Smooth muscle cell (in vitro differentiated cells): ENCODE data around the gene HEXA. TPM values are rescaled to one million over a fixed set of nuclear protein-coding genes. Genes with fewer than 3 reads are reported as not detected.

ENCODE experiments used
- DNase-seq: peaks from one replicate; lab custom pipeline; 2025; ENCODE audit not compliant: unreplicated experiment; lab: John Stamatoyannopoulos, UW
- H2AFZ ChIP-seq: fragments of 200-600 bp; sonication (generic); 2 replicates; pipeline ENCODE4 v1.6.0; 2016; ENCODE audit warnings: antibody characterized with exemption, low read depth, mild to moderate bottlenecking
- H3F3A ChIP-seq: fragments of 200-600 bp; sonication (generic); 2 replicates; pipeline ENCODE4 v1.6.0; 2017; ENCODE audit warnings: antibody characterized with exemption, low read depth
- H3K27ac ChIP-seq: fragments of 200-600 bp; sonication (generic); 2 replicates; pipeline ENCODE4 v1.5.1; 2016; ENCODE audit warnings: low read depth, mild to moderate bottlenecking
- H3K27me3 ChIP-seq: fragments of 200-600 bp; sonication (generic); 2 replicates; pipeline ENCODE4 v1.6.1; 2016; ENCODE audit warnings: low read depth, mild to moderate bottlenecking
- H3K36me3 ChIP-seq: fragments of 200-600 bp; sonication (generic); 2 replicates; pipeline ENCODE4 v1.5.1; 2016; ENCODE audit warnings: low read depth
- H3K4me1 ChIP-seq: fragments of 200-600 bp; sonication (generic); 2 replicates; pipeline ENCODE4 v1.5.1; 2016; ENCODE audit warnings: low read depth
- H3K4me2 ChIP-seq: fragments of 200-600 bp; sonication (generic); 2 replicates; pipeline ENCODE4 v1.6.0; 2016; ENCODE audit warnings: mild to moderate bottlenecking
- H3K4me3 ChIP-seq: fragments of 200-600 bp; sonication (generic); 2 replicates; pipeline ENCODE4 v1.5.1; 2016; ENCODE audit warnings: mild to moderate bottlenecking
- H3K79me2 ChIP-seq: fragments of 200-600 bp; sonication (generic); 2 replicates; pipeline ENCODE4 v1.6.0; 2016; ENCODE audit warnings: low read depth, mild to moderate bottlenecking
- H3K9ac ChIP-seq: fragments of 200-600 bp; sonication (generic); 2 replicates; pipeline ENCODE4 v1.6.0; 2016; ENCODE audit warnings: low read depth
- H3K9me3 ChIP-seq: fragments of 200-600 bp; sonication (generic); replicated peaks from 2 replicates; pipeline ENCODE4 v1.5.1; 2016; ENCODE audit warnings: low read depth
- H4K20me1 ChIP-seq: fragments of 200-600 bp; sonication (generic); 2 replicates; pipeline ENCODE4 v1.6.0; 2016; ENCODE audit warnings: low read depth
- WGBS: methylation state at CpG from one replicate; pipeline ENCODE4 v1.1.7; 2016; ENCODE audit warnings: low lambda C conversion rate; 5-methylcytosine and 5-hydroxymethylcytosine counted together
- polyA plus RNA-seq: library from polyadenylated mRNA; unstranded; fragments of >200 nt; fragmentation: Nextera tagmentation; extraction: Ambion mirVana; gene quantifications from 2 replicates; pipeline ENCODE4 v1.2.1, GENCODE V29; 2016
- total RNA-seq: library from RNA; depleted of rRNA; stranded (reverse); fragments of >200 nt; gene quantifications from 2 replicates; pipeline ENCODE4 v1.2.3, GENCODE V29; 2014
- TF ChIP-seq, protein P1 (sequence below): fragments of 200-600 bp; sonication (generic); IDR thresholded peaks from 2 replicates; pipeline ENCODE4 v1.5.1; 2017; ENCODE audit warnings: borderline replicate concordance, mild to moderate bottlenecking, antibody characterized with exemption; ENCODE audit not compliant: insufficient read depth, poor library complexity, severe bottlenecking

The HEXA gene
- total and polyA plus RNA-seq, 2 experiments from 2014 or later = 77.4 to 155 TPM

GRCh38 chr15:72406936-72407335 is 31.1 kb upstream of the HEXA start:
- Histone ChIP-seq H3K9me3 (no peaks in the 10 kb centered on the region), H2AFZ (no peak overlapping the region), H3K79me2 (no peaks in the 10 kb centered on the region), H3K27ac (no peak overlapping the region), H3K4me2 (no peak overlapping the region), H3K4me1 (no peaks in the 10 kb centered on the region), H3K4me3 (no peak overlapping the region), H3K27me3 (peaks cover 76% of the 10 kb centered on the region), H3F3A (no peaks in the 10 kb centered on the region), H4K20me1 (no peaks in the 10 kb centered on the region), H3K9ac (no peak overlapping the region), H3K36me3 (no peaks in the 10 kb centered on the region)
- 71% methylated on average over 3 of the region's 3 CpGs for WGBS
- DNase-seq = no peak
- TF ChIP-seq, protein P1, sequence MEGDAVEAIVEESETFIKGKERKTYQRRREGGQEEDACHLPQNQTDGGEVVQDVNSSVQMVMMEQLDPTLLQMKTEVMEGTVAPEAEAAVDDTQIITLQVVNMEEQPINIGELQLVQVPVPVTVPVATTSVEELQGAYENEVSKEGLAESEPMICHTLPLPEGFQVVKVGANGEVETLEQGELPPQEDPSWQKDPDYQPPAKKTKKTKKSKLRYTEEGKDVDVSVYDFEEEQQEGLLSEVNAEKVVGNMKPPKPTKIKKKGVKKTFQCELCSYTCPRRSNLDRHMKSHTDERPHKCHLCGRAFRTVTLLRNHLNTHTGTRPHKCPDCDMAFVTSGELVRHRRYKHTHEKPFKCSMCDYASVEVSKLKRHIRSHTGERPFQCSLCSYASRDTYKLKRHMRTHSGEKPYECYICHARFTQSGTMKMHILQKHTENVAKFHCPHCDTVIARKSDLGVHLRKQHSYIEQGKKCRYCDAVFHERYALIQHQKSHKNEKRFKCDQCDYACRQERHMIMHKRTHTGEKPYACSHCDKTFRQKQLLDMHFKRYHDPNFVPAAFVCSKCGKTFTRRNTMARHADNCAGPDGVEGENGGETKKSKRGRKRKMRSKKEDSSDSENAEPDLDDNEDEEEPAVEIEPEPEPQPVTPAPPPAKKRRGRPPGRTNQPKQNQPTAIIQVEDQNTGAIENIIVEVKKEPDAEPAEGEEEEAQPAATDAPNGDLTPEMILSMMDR = no peak

DNA sequence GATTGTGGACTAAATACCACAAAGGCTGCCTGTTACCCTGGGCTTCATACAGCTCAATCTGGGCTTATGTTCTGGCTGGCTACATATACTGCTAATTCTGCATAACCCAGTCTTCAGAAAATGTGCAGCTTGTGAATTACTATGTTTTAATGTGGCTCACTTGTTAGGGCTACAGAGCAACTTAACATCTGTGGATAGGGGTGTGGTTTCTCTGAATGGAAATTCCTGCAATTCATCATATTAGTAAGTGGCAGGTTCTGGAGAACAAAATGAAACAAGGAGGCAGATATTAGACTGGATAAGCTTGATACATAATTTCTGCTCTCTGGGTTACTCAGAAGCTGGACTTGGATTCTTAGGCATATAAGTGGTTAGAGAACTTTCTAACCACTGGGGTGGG is 29.0 kb upstream of the HEXA start:
- Histone ChIP-seq H3K4me1 (no peaks in the 10 kb centered on the region), H3K79me2 (no peaks in the 10 kb centered on the region), H4K20me1 (no peaks in the 10 kb centered on the region), H2AFZ (no peak overlapping the region), H3K4me3 (no peak overlapping the region), H3K27me3 (peaks cover 85% of the 10 kb centered on the region), H3K36me3 (no peaks in the 10 kb centered on the region), H3K27ac (no peak overlapping the region), H3K4me2 (no peak overlapping the region), H3K9ac (no peak overlapping the region), H3K9me3 (no peaks in the 10 kb centered on the region), H3F3A (no peaks in the 10 kb centered on the region)
- TF ChIP-seq, protein P1 = no peak
- no peak for DNase-seq

GRCh38 chr15:72404356-72404755 is 28.5 kb upstream of the HEXA start:
- Histone ChIP-seq H3F3A (no peaks in the 10 kb centered on the region), H4K20me1 (no peaks in the 10 kb centered on the region), H2AFZ (no peak overlapping the region), H3K9ac (no peak overlapping the region), H3K79me2 (no peaks in the 10 kb centered on the region), H3K27me3 (peaks cover 86% of the 10 kb centered on the region), H3K27ac (no peak overlapping the region), H3K4me2 (no peak overlapping the region), H3K9me3 (no peaks in the 10 kb centered on the region), H3K4me1 (no peaks in the 10 kb centered on the region), H3K36me3 (no peaks in the 10 kb centered on the region), H3K4me3 (no peak overlapping the region)
- TF ChIP-seq, protein P1 = no peak
- WGBS = 48% methylated on average over 3 of the region's 3 CpGs
- no peak for DNase-seq

- H3K9ac ChIP-seq = no peak overlapping the region
- no peaks in the 10 kb centered on the region for H3K36me3 ChIP-seq
- no peak overlapping the region for H3K27ac ChIP-seq
- H3K4me3 ChIP-seq = no peak overlapping the region
- H3K27me3 ChIP-seq = peaks cover 87% of the 10 kb centered on the region
- H2AFZ ChIP-seq = no peak overlapping the region
- H3K9me3 ChIP-seq = no peaks in the 10 kb centered on the region
- TF ChIP-seq, protein P1 = no peak
- no peaks in the 10 kb centered on the region for H3K79me2 ChIP-seq
- H3K4me1 ChIP-seq = no peaks in the 10 kb centered on the region
- H4K20me1 ChIP-seq = no peaks in the 10 kb centered on the region
- H3F3A ChIP-seq = no peaks in the 10 kb centered on the region
- no peak for DNase-seq
- H3K4me2 ChIP-seq = no peak overlapping the region
- 80% methylated on average over 5 of the region's 5 CpGs for WGBS
Observed at GRCh38 chr15:72402726-72403125, 26.9 kb upstream of the HEXA start.
